Measurements from ENCODE around the gene EPHA7.

EPHA7 gene

GRCh38 chr6:93325761-93326160, 93.6 kb downstream of the EPHA7 start:
- no peak for DNase-seq (ENCODE audit: low spot score)

DNA sequence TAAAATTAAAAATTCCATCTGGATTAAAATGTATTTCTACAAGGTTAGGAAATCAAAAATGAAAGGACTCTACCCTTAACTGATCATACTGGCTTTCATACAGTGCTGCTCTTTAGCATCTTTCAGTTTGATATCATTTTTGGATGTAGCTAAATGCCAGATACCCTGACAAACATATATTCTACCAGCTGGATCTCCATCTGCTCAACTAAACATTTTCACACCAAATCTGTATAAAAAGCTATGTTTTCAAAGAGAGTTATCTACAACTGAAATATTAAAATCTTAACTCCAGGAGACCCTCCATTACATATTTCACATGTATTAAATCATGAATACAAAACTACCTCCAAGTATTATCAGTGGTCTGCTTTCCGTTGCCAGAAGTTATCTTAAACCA, 95.7 kb downstream of the EPHA7 start:
- no peak for DNase-seq (ENCODE audit: low spot score)

GRCh38 chr6:93322651-93323050, 96.7 kb downstream of the EPHA7 start:
- no peak for DNase-seq (ENCODE audit: low spot score)

GRCh38 chr6:93319304-93319703, 100.1 kb downstream of the EPHA7 start:
- DNase-seq (ENCODE audit: low spot score): no peak

- no peak for DNase-seq (ENCODE audit: low spot score)
Observed at GRCh38 chr6:93318121-93318520, 101.2 kb downstream of the EPHA7 start.

- no peak for DNase-seq (ENCODE audit: low spot score)
Observed at GRCh38 chr6:93317592-93317991, 101.8 kb downstream of the EPHA7 start.

DNA sequence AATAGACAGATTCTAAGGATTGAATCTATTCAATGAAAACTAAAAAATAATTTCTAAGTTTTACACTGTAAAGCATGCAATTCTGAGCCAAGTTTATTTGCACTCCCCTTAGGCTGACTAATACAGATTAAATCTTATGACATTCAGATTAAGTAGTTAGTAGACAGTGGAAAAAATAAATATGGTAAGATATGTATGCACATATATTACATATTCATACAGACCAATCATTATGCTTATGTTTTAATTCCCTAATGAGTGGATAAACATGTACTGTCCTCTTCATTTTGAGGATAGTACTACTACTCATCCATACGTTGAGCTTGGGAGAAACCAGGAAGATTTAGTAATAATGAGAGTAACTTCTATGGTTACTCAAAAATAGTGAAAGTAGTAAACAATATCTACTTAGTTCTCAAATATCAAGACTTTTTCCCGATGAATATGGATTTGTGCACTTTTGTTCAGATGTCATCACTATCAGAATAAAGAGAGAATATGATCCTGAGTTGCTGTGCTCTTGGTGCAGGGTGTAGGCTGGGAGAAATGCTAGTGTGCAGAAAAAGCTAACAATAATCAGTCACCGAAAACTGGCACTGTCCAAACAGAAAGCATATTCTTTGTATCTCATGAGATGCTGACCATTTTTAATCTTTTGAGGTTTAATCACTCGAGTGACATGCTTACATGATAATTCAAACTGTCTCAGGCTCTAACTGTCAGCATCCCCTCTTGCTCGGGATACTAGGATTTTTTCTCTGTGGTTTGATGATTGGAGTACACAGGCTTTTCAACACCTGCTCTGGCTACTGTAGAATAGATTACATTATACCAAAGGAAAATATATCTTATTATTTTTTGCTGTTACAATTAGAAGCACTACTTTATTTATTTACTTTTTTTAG, 111.6 kb downstream of the EPHA7 start:
- no peak for DNase-seq (ENCODE audit: low spot score)

DNA sequence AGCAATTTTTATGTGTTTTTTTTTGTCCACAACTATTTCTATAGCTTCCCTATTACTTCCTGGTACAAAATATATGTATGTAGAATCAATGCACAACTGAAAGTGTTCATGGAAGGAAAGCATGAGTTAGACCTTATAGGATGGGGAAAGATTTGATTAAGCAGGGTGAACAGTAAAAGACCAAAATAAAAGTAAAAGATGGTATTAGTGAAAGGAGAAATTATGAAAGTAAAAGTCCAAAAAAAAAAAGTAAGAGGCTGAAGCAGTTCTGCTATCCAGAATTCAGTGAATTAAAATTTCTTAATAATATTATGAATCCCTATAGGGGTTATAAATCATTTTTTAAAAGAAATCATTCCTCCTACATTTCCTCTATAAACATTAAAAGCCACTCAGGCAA, 114.3 kb downstream of the EPHA7 start:
- DNase-seq (ENCODE audit: low spot score): no peak

GRCh38 chr6:93304505-93304904, 114.9 kb downstream of the EPHA7 start:
- DNase-seq (ENCODE audit: low spot score): no peak

DNA sequence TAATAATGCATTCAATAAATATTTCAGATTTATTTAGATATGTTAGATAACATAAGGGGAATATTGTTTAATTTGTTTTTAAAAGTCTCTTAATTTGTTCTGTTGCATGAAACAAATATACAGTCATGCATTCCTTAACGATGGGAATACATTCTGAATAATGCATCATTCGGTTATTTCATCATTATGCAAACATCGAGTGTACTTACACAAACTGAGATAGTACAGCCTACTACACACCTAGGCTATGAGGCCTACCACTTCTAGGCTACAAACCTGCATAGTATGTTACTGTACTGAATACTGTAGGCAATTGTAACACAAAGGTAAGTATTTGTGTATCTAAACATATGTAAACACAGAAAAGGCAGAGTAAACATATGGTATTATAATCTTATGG, 118.7 kb downstream of the EPHA7 start:
- no peak for DNase-seq (ENCODE audit: low spot score)

DNA sequence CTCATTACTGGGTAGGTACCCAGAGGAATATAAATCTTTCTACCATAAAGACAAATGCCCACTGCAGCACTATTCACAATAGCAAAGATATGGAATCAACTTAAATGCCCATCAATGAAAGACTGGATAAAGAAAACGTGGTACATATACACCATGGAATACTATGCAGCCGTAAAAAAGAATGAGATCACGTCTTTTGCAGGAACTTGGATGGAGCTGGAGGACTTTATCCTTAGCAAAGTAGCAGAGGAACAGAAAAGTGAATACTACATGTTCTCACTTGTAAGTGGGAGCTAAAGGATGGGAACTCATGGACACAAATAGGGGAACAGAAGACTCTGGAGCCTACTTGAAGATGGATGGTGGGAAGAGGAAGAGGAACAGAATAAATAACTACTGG, 119.7 kb downstream of the EPHA7 start:
- no peak for DNase-seq (ENCODE audit: low spot score)

- DNase-seq (ENCODE audit: low spot score): no peak
Observed at GRCh38 chr6:93295631-93296030, 123.7 kb downstream of the EPHA7 start.

DNA sequence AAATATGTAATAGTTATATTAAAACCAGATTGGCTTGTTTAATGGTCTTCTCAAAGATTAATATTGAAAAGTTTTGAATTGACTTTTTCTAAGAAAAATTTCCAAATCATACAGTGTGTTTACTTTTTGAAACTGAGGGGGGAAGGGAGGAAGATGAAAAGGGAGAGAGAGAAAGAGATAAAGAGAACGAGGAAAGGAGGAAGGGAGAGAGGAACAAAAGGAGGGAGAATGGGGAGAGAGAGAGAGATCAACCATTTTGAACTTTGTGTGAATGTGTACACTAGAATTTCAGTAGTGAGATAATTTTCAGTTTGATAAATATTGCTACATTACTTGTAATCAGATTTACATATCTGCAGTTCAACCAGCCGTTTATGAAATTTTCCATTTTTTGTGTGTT, 124.5 kb downstream of the EPHA7 start:
- no peak for DNase-seq (ENCODE audit: low spot score)

GRCh38 chr6:93293872-93294271, 125.5 kb downstream of the EPHA7 start:
- DNase-seq (ENCODE audit: low spot score): no peak

- DNase-seq (ENCODE audit: low spot score): no peak
Observed at GRCh38 chr6:93293460-93293859, 125.9 kb downstream of the EPHA7 start.

- no peak for DNase-seq (ENCODE audit: low spot score)
Observed at GRCh38 chr6:93282521-93283031, 136.8 kb downstream of the EPHA7 start.

DNA sequence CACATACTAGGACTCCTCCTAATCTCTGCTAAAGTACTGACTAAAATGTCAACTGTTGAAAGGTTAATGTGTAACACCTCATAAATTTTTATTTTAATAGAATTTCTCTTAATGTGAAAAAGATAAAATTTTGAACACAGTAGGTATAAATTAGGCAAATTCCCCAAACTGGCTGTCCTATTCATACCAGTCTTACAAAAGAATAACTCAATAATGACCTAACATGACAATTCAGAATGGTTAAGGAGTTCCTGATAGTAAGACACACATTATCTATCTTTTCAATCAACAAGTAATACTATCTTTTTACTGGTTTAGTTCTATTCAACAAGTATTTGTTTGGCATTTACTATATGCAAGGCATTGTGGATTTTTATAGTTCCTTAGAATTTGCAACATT, 141.1 kb downstream of the EPHA7 start:
- DNase-seq (ENCODE audit: low spot score): no peak

GRCh38 chr6:93272896-93273295, 146.5 kb downstream of the EPHA7 start:
- no peak for DNase-seq (ENCODE audit: low spot score)

- DNase-seq (ENCODE audit: low spot score): no peak
Observed at GRCh38 chr6:93272211-93272610, 147.1 kb downstream of the EPHA7 start.

DNA sequence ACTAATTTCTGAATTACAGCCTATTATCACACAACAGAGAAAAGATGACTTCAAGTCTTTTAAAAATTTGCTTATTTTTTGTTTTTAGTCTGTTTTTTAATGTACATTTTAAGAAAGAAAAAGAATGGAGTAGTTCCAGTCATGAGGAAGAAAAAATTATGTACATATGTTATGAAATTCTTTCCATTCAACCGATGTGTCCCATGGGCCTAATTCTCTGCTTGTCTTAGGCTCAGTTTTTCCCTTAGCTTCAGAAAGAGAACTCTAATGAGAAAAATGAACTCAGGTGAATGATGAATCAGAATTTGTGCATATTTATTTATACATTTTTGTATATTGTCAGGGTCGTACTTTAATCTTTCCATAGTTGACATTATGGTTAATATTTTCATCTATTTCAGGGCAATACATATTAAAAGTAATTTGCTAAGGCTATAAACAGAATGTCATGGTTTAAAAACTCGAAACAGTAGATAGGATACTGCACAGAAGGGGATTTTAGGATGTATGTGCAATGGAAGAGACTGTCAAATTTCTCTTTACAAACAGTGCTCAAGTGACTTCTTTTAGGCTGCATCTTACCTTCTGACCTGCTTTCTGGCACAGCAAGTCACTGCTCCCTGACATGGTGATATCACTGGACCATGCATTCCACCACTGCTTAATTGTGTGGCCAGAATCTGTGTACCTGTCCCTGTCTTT, 153.1 kb downstream of the EPHA7 start:
- DNase-seq (ENCODE audit: low spot score): no peak

DNA sequence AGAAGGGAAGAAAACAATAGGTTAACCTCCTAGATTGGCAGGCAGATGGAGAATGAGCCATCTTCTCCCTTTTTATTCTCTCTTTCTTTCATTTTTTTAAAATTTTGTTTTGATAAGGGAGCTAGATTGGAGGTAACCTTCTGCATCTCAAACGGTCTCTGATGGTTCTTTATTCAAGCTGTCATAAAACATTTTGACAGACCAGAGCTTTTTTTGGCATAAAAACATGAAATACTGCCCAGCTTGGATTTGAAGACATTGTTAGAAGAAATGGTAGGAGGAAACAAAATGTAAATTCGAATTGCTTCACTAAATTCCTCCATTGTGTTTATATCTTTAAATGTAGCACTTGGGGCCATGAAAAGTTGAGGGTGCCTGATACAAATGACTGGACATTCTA, 158.5 kb downstream of the EPHA7 start:
- DNase-seq (ENCODE audit: low spot score): no peak

DNA sequence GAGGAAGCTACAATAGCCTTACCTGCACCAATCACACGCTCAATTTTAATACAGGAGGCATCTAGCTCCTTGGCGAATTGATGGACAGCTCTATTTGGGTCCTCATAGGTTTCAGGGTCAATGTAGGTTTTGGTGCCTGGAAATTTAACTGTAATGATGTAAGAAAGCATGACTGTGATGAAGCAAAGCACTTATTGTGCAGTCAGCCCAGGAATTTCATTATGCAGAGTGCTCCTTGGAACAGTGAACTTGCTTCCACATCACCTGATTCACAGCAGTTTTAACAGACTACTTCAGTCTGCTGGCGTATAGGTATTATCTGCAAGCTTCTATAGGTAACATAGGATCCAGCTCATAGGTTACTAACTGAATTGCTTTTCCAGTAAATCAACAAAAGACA, 160.0 kb downstream of the EPHA7 start:
- no peak for DNase-seq (ENCODE audit: low spot score)

DNA sequence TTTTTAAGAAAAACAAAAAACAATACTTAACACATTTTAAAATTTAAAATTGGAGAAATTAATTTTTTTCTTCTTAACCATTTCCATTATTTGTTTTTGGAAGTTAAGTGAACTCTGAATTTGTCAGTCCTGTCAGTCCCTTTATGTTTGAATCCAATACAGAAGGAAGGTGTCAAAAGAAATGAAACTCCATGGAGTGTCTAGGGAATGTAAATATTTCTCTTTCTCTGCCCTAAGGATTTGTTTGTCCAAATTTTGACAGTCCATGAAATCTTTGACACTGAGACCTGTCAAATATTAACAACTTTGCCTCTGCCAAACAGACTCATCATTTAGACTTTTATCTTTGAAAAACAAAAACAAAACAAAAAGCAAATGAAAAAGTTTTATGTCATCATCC, 166.4 kb downstream of the EPHA7 start:
- no peak for DNase-seq (ENCODE audit: low spot score)

All from SW480 (cell line).